Left colon (tissue), 2 donors: ENCODE measurements around the gene SEC14L1. TPM values are rescaled to one million over a fixed set of nuclear protein-coding genes. Genes with fewer than 3 reads are reported as not detected.

Source experiments
- ATAC-seq: fragments of 200-7000 bp; cut with Tn5 transposase; one replicate; pipeline ENCODE4 v1.9.1; 2020; ENCODE audit warnings: mild to moderate bottlenecking, moderate library complexity
- DNase-seq, 2 donors: peaks; one replicate each; pipeline ENCODE4 v3.0.0-alpha.2; 2020
- intact Hi-C, 2 donors: fragments of 100-400 bp; cut with DNase I in 1 of 2; cut with micrococcal nuclease in 1 of 2; formaldehyde crosslinking; loops; one replicate each; pipeline versions ENCODE4 v1.11.2 to v1.14.0; 2022; cut with DNase I, micrococcal nuclease
- total RNA-seq, 2 donors: library from RNA; stranded (reverse); fragmentation: NEBNext Ultra II Directional; extraction: Animal tissue kit (Norgen Biotek cat#: 25700); gene quantifications; one replicate each; pipeline ENCODE4 v1.2.1, GENCODE V29; 2021
- donor health status: DM: no; HTN: no; CAD: no.
- donor health status: DM: yes; HTN: yes; CAD: no.

Gene SEC14L1
- total RNA-seq, 2 donors from 2014 or later = 30.4 to 48.2 TPM

DNA sequence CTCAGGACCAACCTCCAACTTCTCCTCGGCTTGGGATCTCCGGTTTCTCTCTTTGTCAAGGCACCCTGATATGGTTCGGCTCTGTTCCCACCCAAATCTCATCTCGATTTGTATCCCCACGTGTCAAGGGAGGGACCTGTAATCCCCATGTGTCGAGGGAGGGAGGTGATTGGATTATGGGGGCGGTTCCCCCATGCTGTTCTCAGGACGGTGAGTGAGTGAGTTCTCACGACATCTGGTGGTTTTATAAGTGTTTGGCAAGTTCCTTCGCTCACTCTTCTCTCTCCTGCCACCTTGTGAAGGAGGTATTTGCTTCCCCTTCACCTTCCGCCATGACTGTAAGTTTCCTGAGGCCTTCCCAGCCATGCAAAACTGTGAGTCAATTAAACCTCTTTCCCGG lies 117.9 kb downstream of the SEC14L1 start:
- ATAC-seq = no peak
- intact Hi-C loops = no loop called here
- DNase-seq = no peak

DNA sequence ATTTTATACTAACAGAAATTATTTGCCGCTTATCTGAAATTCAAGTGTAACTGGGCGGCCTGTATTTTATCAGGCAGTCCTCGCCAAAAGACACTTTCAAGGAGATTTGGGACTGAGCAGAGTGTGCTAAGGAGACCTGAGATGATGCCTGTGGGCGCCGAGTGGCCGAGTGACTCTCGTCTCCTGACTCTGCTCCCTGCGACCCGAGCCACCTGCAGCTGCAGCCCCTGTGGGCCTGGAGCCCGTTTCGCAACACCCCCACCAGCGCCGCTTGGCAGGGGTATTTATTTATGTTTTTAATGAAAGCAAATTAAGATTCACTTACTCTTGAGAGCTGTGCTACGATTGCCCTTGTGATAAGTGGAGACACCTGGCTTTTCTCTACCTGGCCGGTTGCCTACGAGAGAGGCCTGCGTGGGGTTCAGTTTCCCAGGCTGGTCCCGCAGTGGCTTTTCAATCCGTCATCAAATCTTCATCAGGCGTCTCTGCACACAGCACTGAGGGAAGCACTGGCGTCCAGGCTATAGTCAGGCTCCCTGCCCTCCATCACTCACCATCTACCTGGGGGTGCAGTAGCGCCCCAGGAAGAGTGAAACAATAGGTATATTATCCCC lies 124.0 kb downstream of the SEC14L1 start:
- DNase-seq (no peak), ATAC-seq (no peak)
- intact Hi-C loops = no loop called here

DNA sequence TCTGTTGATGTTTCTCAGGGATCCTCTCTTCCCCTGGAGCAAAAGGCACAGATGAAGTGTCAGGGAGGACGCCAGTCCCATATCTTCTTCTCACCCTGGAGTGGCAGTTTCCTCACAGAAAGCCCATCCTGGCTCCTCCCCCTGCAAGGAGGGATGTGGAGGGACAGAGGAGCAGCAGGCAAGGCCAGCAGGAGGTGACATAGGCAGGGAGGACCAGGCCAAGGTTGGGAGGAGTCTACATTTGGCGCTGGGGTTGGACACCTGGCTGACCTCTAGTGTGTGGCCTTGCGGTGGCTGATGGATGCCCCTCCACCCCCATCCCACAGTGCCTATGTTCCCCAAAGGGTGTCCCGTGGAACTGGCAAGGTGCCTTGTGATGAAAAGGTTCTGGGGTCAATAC lies 125.4 kb downstream of the SEC14L1 start:
- DNase-seq (no peak), ATAC-seq (no peak)
- intact Hi-C loops = no loop called here
